ENCODE results near the gene IGSF21. TPM values are rescaled to one million over a fixed set of nuclear protein-coding genes. Genes with fewer than 3 reads are reported as not detected.
"Not testable (repeated sequence)": the region's sequence is repeated elsewhere in the genome, so short reads cannot be mapped to it uniquely, and the experiment has no call there.

Gene IGSF21
- total RNA-seq, 1 donor from 2014 or later = 1.3 TPM

- no peak overlapping the region for H3K27ac Mint-ChIP-seq (ENCODE audit: unreplicated experiment)
- no peak for TF ChIP-seq CTCF (IDR thresholded peaks at IDR 0.05; ENCODE audit: partially characterized antibody, unreplicated experiment)
These were observed 307.4 kb downstream of the IGSF21 start for GRCh38 chr1:18414872-18415447.

GRCh38 chr1:18415448-18416027, 307.9 kb downstream of the IGSF21 start:
- peaks cover 10% of the 10 kb centered on the region for H3K9me3 Mint-ChIP-seq (ENCODE audit: unreplicated experiment)
- H3K36me3 Mint-ChIP-seq (ENCODE audit: unreplicated experiment) = peaks cover 27% of the 10 kb centered on the region
- H3K4me1 Mint-ChIP-seq (ENCODE audit: low read depth, unreplicated experiment) = no peaks in the 10 kb centered on the region
- no peak for TF ChIP-seq CTCF (IDR thresholded peaks at IDR 0.05; ENCODE audit: partially characterized antibody, unreplicated experiment)
- no peak overlapping the region for H3K27ac Mint-ChIP-seq (ENCODE audit: unreplicated experiment)
- no peak overlapping the region for H3K4me3 Mint-ChIP-seq (ENCODE audit: unreplicated experiment)
- H3K27me3 Mint-ChIP-seq (ENCODE audit: unreplicated experiment) = peaks cover 3% of the 10 kb centered on the region
- no peak for DNase-seq

More at GRCh38 chr1:18414872-18415447, 307.4 kb downstream of the IGSF21 start:
- Mint-ChIP-seq H3K27me3 (ENCODE audit: unreplicated experiment) (peaks cover 3% of the 10 kb centered on the region), H3K4me1 (ENCODE audit: low read depth, unreplicated experiment) (no peaks in the 10 kb centered on the region), H3K4me3 (ENCODE audit: unreplicated experiment) (no peak overlapping the region), H3K9me3 (ENCODE audit: unreplicated experiment) (peaks cover 10% of the 10 kb centered on the region), H3K36me3 (ENCODE audit: unreplicated experiment) (peaks cover 27% of the 10 kb centered on the region)
- DNase-seq = no peak

GRCh38 chr1:18416126-18416525, 308.5 kb downstream of the IGSF21 start:
- not testable (repeated sequence) for H3K4me1 Mint-ChIP-seq (ENCODE audit: low read depth, unreplicated experiment); H3K9me3 Mint-ChIP-seq (ENCODE audit: unreplicated experiment); H3K27me3 Mint-ChIP-seq (ENCODE audit: unreplicated experiment); H3K4me3 Mint-ChIP-seq (ENCODE audit: unreplicated experiment); H3K27ac Mint-ChIP-seq (ENCODE audit: unreplicated experiment); DNase-seq
- peaks cover 25% of the 10 kb centered on the region for H3K36me3 Mint-ChIP-seq (ENCODE audit: unreplicated experiment)

- DNase-seq = no peak
- Mint-ChIP-seq H3K4me3 (ENCODE audit: unreplicated experiment) (no peak overlapping the region), H3K27me3 (ENCODE audit: unreplicated experiment) (peaks cover 3% of the 10 kb centered on the region), H3K9me3 (ENCODE audit: unreplicated experiment) (peaks cover 6% of the 10 kb centered on the region), H3K4me1 (ENCODE audit: low read depth, unreplicated experiment) (no peaks in the 10 kb centered on the region), H3K36me3 (ENCODE audit: unreplicated experiment) (peaks cover 15% of the 10 kb centered on the region), H3K27ac (ENCODE audit: unreplicated experiment) (no peak overlapping the region)
- TF ChIP-seq CTCF (IDR thresholded peaks at IDR 0.05; ENCODE audit: partially characterized antibody, unreplicated experiment) = no peak
These were observed 310.0 kb downstream of the IGSF21 start for GRCh38 chr1:18417316-18418269.

GRCh38 chr1:18419113-18419844, 311.7 kb downstream of the IGSF21 start:
- no peak for DNase-seq
- Mint-ChIP-seq H3K27ac (ENCODE audit: unreplicated experiment) (no peak overlapping the region), H3K4me3 (ENCODE audit: unreplicated experiment) (no peak overlapping the region)

More at GRCh38 chr1:18419113-18419844, 311.7 kb downstream of the IGSF21 start:
- Mint-ChIP-seq H3K9me3 (ENCODE audit: unreplicated experiment) (peaks cover 4% of the 10 kb centered on the region), H3K27me3 (ENCODE audit: unreplicated experiment) (peaks cover 3% of the 10 kb centered on the region), H3K36me3 (ENCODE audit: unreplicated experiment) (peaks cover 7% of the 10 kb centered on the region), H3K4me1 (ENCODE audit: low read depth, unreplicated experiment) (no peaks in the 10 kb centered on the region)
- TF ChIP-seq CTCF (IDR thresholded peaks at IDR 0.05; ENCODE audit: partially characterized antibody, unreplicated experiment) = no peak
